Adrenal gland (tissue), 5 donors: Measurements from ENCODE around the gene DNAH8.

Experiments used
- POLR2A ChIP-seq, 2 donors: fragments of 450-650 bp; IDR thresholded peaks; one replicate each; pipeline ENCODE4 v1.6.1; 2017; ENCODE audit warnings: antibody characterized with exemption in 2 of 2, mild to moderate bottlenecking in 2 of 2, moderate library complexity in 1 of 2
- TF ChIP-seq, protein P1 (sequence below), 6 experiments: fragments of 450-650 bp in 4 of 6; fragments of 200-600 bp in 2 of 6; sonication (generic) in 1 of 6; IDR thresholded peaks; 1 replicate in 5 of 6; 2 replicates in 1 of 6; pipeline versions ENCODE4 v1.5.1 to v1.8.0; 2016 to 2021; ENCODE audit warnings: antibody characterized with exemption in 6 of 6, mild to moderate bottlenecking in 2 of 6, moderate library complexity in 1 of 6
- donor health status: DM: no; HTN: no; CAD: no.

DNA sequence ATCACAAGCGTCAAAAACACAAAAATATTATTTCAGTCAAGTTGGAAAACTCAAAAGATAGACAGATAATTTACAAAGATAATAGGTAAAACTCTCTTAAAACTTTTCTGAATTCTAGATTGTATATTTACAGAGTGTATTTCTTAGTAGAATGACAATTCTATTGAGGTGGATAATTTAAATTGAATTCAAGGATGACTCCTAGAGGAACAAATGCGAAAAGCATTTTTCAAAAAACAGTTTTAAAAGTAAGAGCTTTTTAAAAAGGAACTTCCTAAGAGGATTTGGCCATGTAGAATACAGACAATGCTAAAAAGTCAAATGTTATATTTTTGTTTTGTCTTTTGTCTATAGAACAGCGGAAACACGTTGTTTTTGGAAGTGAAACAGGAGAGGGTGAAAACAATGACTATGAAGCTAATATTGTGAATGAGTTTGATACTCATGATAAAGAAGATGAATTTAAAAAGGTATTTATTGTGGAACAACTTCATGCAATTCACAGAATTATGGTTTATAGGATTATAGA lies 90.1 kb downstream of the DNAH8 start:
- TF ChIP-seq, protein P1, sequence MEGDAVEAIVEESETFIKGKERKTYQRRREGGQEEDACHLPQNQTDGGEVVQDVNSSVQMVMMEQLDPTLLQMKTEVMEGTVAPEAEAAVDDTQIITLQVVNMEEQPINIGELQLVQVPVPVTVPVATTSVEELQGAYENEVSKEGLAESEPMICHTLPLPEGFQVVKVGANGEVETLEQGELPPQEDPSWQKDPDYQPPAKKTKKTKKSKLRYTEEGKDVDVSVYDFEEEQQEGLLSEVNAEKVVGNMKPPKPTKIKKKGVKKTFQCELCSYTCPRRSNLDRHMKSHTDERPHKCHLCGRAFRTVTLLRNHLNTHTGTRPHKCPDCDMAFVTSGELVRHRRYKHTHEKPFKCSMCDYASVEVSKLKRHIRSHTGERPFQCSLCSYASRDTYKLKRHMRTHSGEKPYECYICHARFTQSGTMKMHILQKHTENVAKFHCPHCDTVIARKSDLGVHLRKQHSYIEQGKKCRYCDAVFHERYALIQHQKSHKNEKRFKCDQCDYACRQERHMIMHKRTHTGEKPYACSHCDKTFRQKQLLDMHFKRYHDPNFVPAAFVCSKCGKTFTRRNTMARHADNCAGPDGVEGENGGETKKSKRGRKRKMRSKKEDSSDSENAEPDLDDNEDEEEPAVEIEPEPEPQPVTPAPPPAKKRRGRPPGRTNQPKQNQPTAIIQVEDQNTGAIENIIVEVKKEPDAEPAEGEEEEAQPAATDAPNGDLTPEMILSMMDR (IDR thresholded peaks at IDR 0.05): no peak
- no peak for TF ChIP-seq POLR2A (IDR thresholded peaks at IDR 0.05)
